ENCODE data around the gene PFAS. TPM values are rescaled to one million over a fixed set of nuclear protein-coding genes. Genes with fewer than 3 reads are reported as not detected.
A peak's percentile ranks its signal among the peaks of the same experiment; 100 is the strongest.

The PFAS gene
- total and polyA plus RNA-seq, 3 donors from 2014 or later = 17.6 to 40.5 (median 33.3) TPM

GRCh38 chr17:8284126-8284525 lies 35.0 kb downstream of the PFAS start:
- H3K4me3 ChIP-seq = no peak overlapping the region

GRCh38 chr17:8285270-8286181 lies 36.4 kb downstream of the PFAS start:
- no peak overlapping the region for H3K4me3 ChIP-seq
- no peak for TF ChIP-seq POLR2A (IDR thresholded peaks at IDR 0.05)
- no peak for TF ChIP-seq CTCF (IDR thresholded peaks at IDR 0.05)
- DNase-seq = no peak
- no peaks in the 10 kb centered on the region for H3K36me3 ChIP-seq (ENCODE audit: low read depth, missing control alignments)
- H3K4me1 ChIP-seq = peaks cover 7% of the 10 kb centered on the region
- H3K9me3 ChIP-seq = no peaks in the 10 kb centered on the region
- H3K27ac ChIP-seq = no peak overlapping the region
- no peaks in the 10 kb centered on the region for H3K27me3 ChIP-seq
- intact Hi-C loops (cut with DNase I; ENCODE audit: low total_unique reads) = no loop called here
- WGBS, 2 donors = 79 to 84% methylated on average over 9 to 10 of the region's 10 CpGs

More at GRCh38 chr17:8284126-8284525, 35.0 kb downstream of the PFAS start:
- Histone ChIP-seq H3K36me3 (ENCODE audit: low read depth, missing control alignments) (no peaks in the 10 kb centered on the region), H3K9me3 (no peaks in the 10 kb centered on the region), H3K4me1 (peaks cover under 1% of the 10 kb centered on the region), H3K27ac (no peak overlapping the region), H3K27me3 (no peaks in the 10 kb centered on the region)
- intact Hi-C loops (cut with DNase I; ENCODE audit: low total_unique reads) = no loop called here
- no peak for DNase-seq
- TF ChIP-seq POLR2A (IDR thresholded peaks at IDR 0.05) = no peak
- TF ChIP-seq CTCF (IDR thresholded peaks at IDR 0.05) = no peak
- 96 to 98% methylated on average over 4 of the region's 4 CpGs for WGBS, 2 donors

GRCh38 chr17:8287651-8288335 lies 38.7 kb downstream of the PFAS start:
- H3K27me3 ChIP-seq = no peaks in the 10 kb centered on the region
- peaks cover 7% of the 10 kb centered on the region for H3K4me1 ChIP-seq
- intact Hi-C loops (cut with DNase I; ENCODE audit: low total_unique reads) = no loop called here
- TF ChIP-seq POLR2A (IDR thresholded peaks at IDR 0.05) (no peak), CTCF (IDR thresholded peaks at IDR 0.05) (no peak)
- no peaks in the 10 kb centered on the region for H3K9me3 ChIP-seq
- peak overlapping the region; percentile 81 to 95 for H3K4me3 ChIP-seq
- H3K36me3 ChIP-seq (ENCODE audit: low read depth, missing control alignments) = no peaks in the 10 kb centered on the region
- no peak for DNase-seq
- H3K27ac ChIP-seq = peak overlapping the region; percentile 90 to 93
- 28 to 29% methylated on average over 17 to 19 of the region's 19 CpGs for WGBS, 2 donors

- no peaks in the 10 kb centered on the region for H3K9me3 ChIP-seq
- peak; percentile 93 for DNase-seq
- peak within 1 kb of the TSS; percentile 81 to 95 for H3K4me3 ChIP-seq
- peaks cover 7% of the 10 kb centered on the region for H3K4me1 ChIP-seq
- no peaks in the 10 kb centered on the region for H3K27me3 ChIP-seq
- intact Hi-C loops (cut with DNase I; ENCODE audit: low total_unique reads) = no loop called here
- H3K36me3 ChIP-seq (ENCODE audit: low read depth, missing control alignments) = no peaks in the 10 kb centered on the region
- H3K27ac ChIP-seq = peak within 1 kb of the TSS; percentile 90 to 93
- no peak for TF ChIP-seq POLR2A (IDR thresholded peaks at IDR 0.05)
- no peak for TF ChIP-seq CTCF (IDR thresholded peaks at IDR 0.05)
- WGBS, 2 donors = 0% methylated on average over 51 of the region's 53 CpGs; no CpG with 5 or more reads in 1 of the 2 donors
These were observed 39.4 kb downstream of the PFAS start, which contains the start of gene RANGRF for GRCh38 chr17:8288336-8289102. Gene RANGRF, plus strand, starts transcription at chr17:8288670. Its CDS starts 119 bp downstream, at chr17:8288789.
